Transverse colon (tissue), 4 donors: ENCODE measurements around the gene PDE6A. TPM values are rescaled to one million over a fixed set of nuclear protein-coding genes. Genes with fewer than 3 reads are reported as not detected.

Source experiments
- DNase-seq: peaks from one replicate; pipeline ENCODE4 v3.0.0-alpha.2; 2019
- H3K27ac ChIP-seq, 4 donors: fragments of 200-600 bp; sonication (generic); 2 replicates each; pipeline ENCODE4 v1.5.1; 2016 to 2018; ENCODE audit warnings: inconsistent platforms in 4 of 4
- H3K27me3 ChIP-seq: fragments of 200-600 bp; sonication (generic); 2 replicates; pipeline ENCODE4 v1.5.1; 2017; ENCODE audit warnings: inconsistent platforms
- H3K36me3 ChIP-seq, 4 donors: fragments of 200-600 bp; sonication (generic); 2 replicates each; pipeline ENCODE4 v1.5.1; 2017 to 2019; ENCODE audit warnings: inconsistent platforms in 4 of 4
- H3K4me1 ChIP-seq, 4 donors: fragments of 200-600 bp; sonication (generic); 2 replicates each; pipeline ENCODE4 v1.5.1; 2017 to 2020; ENCODE audit warnings: inconsistent platforms in 4 of 4
- H3K4me3 ChIP-seq, 4 donors: fragments of 200-600 bp; sonication (generic); 1 replicate in 1 of 4; 2 replicates in 3 of 4; pipeline versions ENCODE4 v1.5.1 to v1.6.1; 2017 to 2019; ENCODE audit warnings: inconsistent platforms in 4 of 4
- H3K9me3 ChIP-seq, 2 donors: fragments of 200-600 bp; sonication (generic); 2 replicates each; pipeline ENCODE4 v1.5.1; 2017 to 2019; ENCODE audit warnings: inconsistent platforms in 2 of 2
- CTCF ChIP-seq, 5 experiments: fragments of 200-600 bp in 3 of 5; fragments of 450-650 bp in 2 of 5; sonication (generic) in 3 of 5; IDR thresholded peaks; 1 replicate in 2 of 5; 2 replicates in 3 of 5; pipeline ENCODE4 v1.5.1; 2016 to 2017; ENCODE audit warnings: antibody characterized with exemption in 5 of 5, inconsistent platforms in 3 of 5, mild to moderate bottlenecking in 2 of 5, moderate library complexity in 1 of 5
- EP300 ChIP-seq: sonication (generic); formaldehyde crosslinking; IDR thresholded peaks from one replicate; pipeline ENCODE4 v1.6.1; 2017; ENCODE audit warnings: antibody characterized with exemption, low read depth
- POLR2A ChIP-seq: fragments of 450-650 bp; IDR thresholded peaks from one replicate; pipeline ENCODE4 v1.6.1; 2016; ENCODE audit warnings: antibody characterized with exemption, mild to moderate bottlenecking, moderate library complexity
- POLR2AphosphoS5 ChIP-seq, 3 donors: sonication (generic); formaldehyde crosslinking; IDR thresholded peaks; one replicate each; pipeline ENCODE4 v1.6.1; 2016; ENCODE audit warnings: antibody characterized with exemption in 3 of 3
- WGBS, 2 donors: methylation state at CpG; one replicate each; pipeline ENCODE4 v1.1.5; 2018; ENCODE audit warnings: low coverage in 1 of 2; 5-methylcytosine and 5-hydroxymethylcytosine counted together
- in situ Hi-C, 4 donors: fragments of 200-750 bp; cut with MboI; loops; one replicate each; pipeline versions ENCODE4 v1.15.0 to v1.15.1; 2017; ENCODE audit warnings: low sequenced_read_pairs in 3 of 4, low pct_ligation_motif_present in 1 of 4, low pct_unique_long_range_greater_than_20kb in 1 of 4
- intact Hi-C: fragments of 100-400 bp; cut with DNase I; formaldehyde crosslinking; loops from one replicate; pipeline ENCODE4 v1.15.1; 2023; ENCODE audit warnings: low total_unique reads
- total RNA-seq, 4 donors: library from RNA; depleted of rRNA; stranded (reverse); fragments of >200 nt; gene quantifications; one replicate each; pipeline ENCODE4 v1.1.0, GENCODE V29; 2016

Gene PDE6A
- total RNA-seq, 4 donors from 2014 or later: 1.2 to 6.5 (median 3.5) TPM

- Histone ChIP-seq H3K27ac (peak overlapping the region; percentile 27 to 63 (median 56)), H3K4me3 (no peak overlapping the region), H3K36me3 (no peaks in the 10 kb centered on the region), H3K4me1 (peaks cover 8 to 64% (median 49%) of the 10 kb centered on the region in 4 donors), H3K27me3 (no peaks in the 10 kb centered on the region), H3K9me3 (no peaks in the 10 kb centered on the region)
- DNase-seq: no peak
- in situ Hi-C loops: no loop called here
- intact Hi-C loops: no loop called here
- TF ChIP-seq EP300 (no peak), POLR2AphosphoS5 (IDR thresholded peaks at IDR 0.05) (peak in 1 of 3 donors; percentile 12)
- WGBS, 2 donors: 52 to 61% methylated on average over 6 of the region's 6 CpGs
These were observed 5.0 kb downstream of the PDE6A start for GRCh38 chr5:149939546-149939945.

- no peak for DNase-seq
- in situ Hi-C loops: no loop called here
- Histone ChIP-seq H3K27me3 (no peaks in the 10 kb centered on the region), H3K27ac (peak overlapping the region; percentile 27 to 63 (median 56)), H3K4me3 (no peak overlapping the region), H3K9me3 (no peaks in the 10 kb centered on the region), H3K36me3 (no peaks in the 10 kb centered on the region), H3K4me1 (peaks cover 6 to 64% (median 48%) of the 10 kb centered on the region in 4 donors)
- 84 to 100% methylated on average over 1 to 6 of the region's 6 CpGs for WGBS, 2 donors
- intact Hi-C loops: no loop called here
- no peak for TF ChIP-seq POLR2AphosphoS5 (IDR thresholded peaks at IDR 0.05)
- no peak for TF ChIP-seq CTCF (IDR thresholded peaks at IDR 0.05)
- no peak for TF ChIP-seq EP300
- TF ChIP-seq POLR2A: no peak
These were observed 5.7 kb downstream of the PDE6A start for GRCh38 chr5:149938791-149939358.

GRCh38 chr5:149938279-149938678, 6.3 kb downstream of the PDE6A start:
- WGBS, 2 donors: 27 to 42% methylated on average over 2 of the region's 2 CpGs
- in situ Hi-C loops: no loop called here
- peak overlapping the region; percentile 27 to 63 (median 56) for H3K27ac ChIP-seq
- intact Hi-C loops: no loop called here
- peak; percentile 74 for DNase-seq
- TF ChIP-seq POLR2A: no peak
- H3K36me3 ChIP-seq: no peaks in the 10 kb centered on the region
- peaks cover 6 to 59% (median 45%) of the 10 kb centered on the region in 4 donors for H3K4me1 ChIP-seq
- H3K4me3 ChIP-seq: no peak overlapping the region
- H3K27me3 ChIP-seq: no peaks in the 10 kb centered on the region
- H3K9me3 ChIP-seq: no peaks in the 10 kb centered on the region

- Histone ChIP-seq H3K27me3 (no peaks in the 10 kb centered on the region), H3K36me3 (no peaks in the 10 kb centered on the region), H3K9me3 (no peaks in the 10 kb centered on the region), H3K4me3 (no peak overlapping the region), H3K4me1 (peaks cover 6 to 59% (median 43%) of the 10 kb centered on the region in 4 donors), H3K27ac (peak overlapping the region; percentile 27 to 63 (median 56))
- in situ Hi-C loops: no loop called here
- no peak for DNase-seq
- TF ChIP-seq POLR2AphosphoS5 (IDR thresholded peaks at IDR 0.05) (peak in 1 of 3 donors; percentile 14), EP300 (no peak)
- WGBS, 2 donors: 33% methylated on average over 1 of the region's 1 CpG; no CpG with 5 or more reads in 1 of the 2 donors
- intact Hi-C loops: no loop called here
These were observed 7.0 kb downstream of the PDE6A start for GRCh38 chr5:149937610-149938009.

GRCh38 chr5:149936700-149937091, 7.9 kb downstream of the PDE6A start:
- H3K4me3 ChIP-seq: no peak overlapping the region
- peak overlapping the region in 3 of 4 donors; percentile 23 to 45 (median 27) for H3K27ac ChIP-seq
- H3K9me3 ChIP-seq: no peaks in the 10 kb centered on the region
- no peaks in the 10 kb centered on the region for H3K36me3 ChIP-seq
- TF ChIP-seq POLR2AphosphoS5 (IDR thresholded peaks at IDR 0.05): no peak
- peaks cover 0 to 51% (median 37%) of the 10 kb centered on the region in 4 donors for H3K4me1 ChIP-seq
- 60 to 73% methylated on average over 2 to 3 of the region's 3 CpGs for WGBS, 2 donors
- in situ Hi-C loops (no loop called here), intact Hi-C loops (no loop called here)
- H3K27me3 ChIP-seq: no peaks in the 10 kb centered on the region
- DNase-seq: no peak

- in situ Hi-C loops: no loop called here
- H3K9me3 ChIP-seq: no peaks in the 10 kb centered on the region
- peaks cover 0 to 47% (median 32%) of the 10 kb centered on the region in 4 donors for H3K4me1 ChIP-seq
- H3K27ac ChIP-seq: no peak overlapping the region
- H3K4me3 ChIP-seq: no peak overlapping the region
- H3K36me3 ChIP-seq: no peaks in the 10 kb centered on the region
- 86 to 88% methylated on average over 1 of the region's 1 CpG for WGBS, 2 donors
- DNase-seq: no peak
- TF ChIP-seq POLR2AphosphoS5 (IDR thresholded peaks at IDR 0.05): no peak
- TF ChIP-seq EP300: no peak
- TF ChIP-seq POLR2A: no peak
- no peak for TF ChIP-seq CTCF (IDR thresholded peaks at IDR 0.05)
- intact Hi-C loops: no loop called here
- H3K27me3 ChIP-seq: no peaks in the 10 kb centered on the region
These were observed 8.4 kb downstream of the PDE6A start for GRCh38 chr5:149936044-149936699.
